Mesodermal cell (in vitro differentiated cells): ENCODE data around the gene BMF.

Experiments
- H3K27ac ChIP-seq: 2 replicates; pipeline ENCODE4 v1.7.0; 2013; ENCODE audit warnings: mild to moderate bottlenecking, low read depth, low read length, moderate library complexity; ENCODE audit not compliant: severe bottlenecking
- H3K36me3 ChIP-seq: 2 replicates; pipeline ENCODE4 v1.7.1; 2013; ENCODE audit warnings: mild to moderate bottlenecking, low read length, moderate library complexity; ENCODE audit not compliant: control insufficient read depth, insufficient read depth
- H3K4me1 ChIP-seq: one replicate; pipeline ENCODE4 v1.7.1; 2013; ENCODE audit warnings: mild to moderate bottlenecking, low read length; ENCODE audit not compliant: insufficient read depth, control insufficient read depth, poor library complexity, severe bottlenecking
- H3K4me3 ChIP-seq: 2 replicates; pipeline ENCODE4 v1.7.0; 2013; ENCODE audit warnings: low read length, control low read depth, mild to moderate bottlenecking; ENCODE audit not compliant: insufficient read depth, poor library complexity, severe bottlenecking; ENCODE audit errors: extremely low read depth
- H3K9me3 ChIP-seq: 2 replicates; pipeline ENCODE4 v1.7.1; 2013; ENCODE audit warnings: mild to moderate bottlenecking, low read length, moderate library complexity; ENCODE audit not compliant: control insufficient read depth
- WGBS, 2 experiments: methylation state at CpG; one replicate each; pipeline ENCODE4 v1.1.5; 2013; ENCODE audit warnings: missing lambda C conversion rate in 2 of 2; ENCODE audit not compliant: insufficient coverage in 2 of 2; 5-methylcytosine and 5-hydroxymethylcytosine counted together

Gene BMF

DNA sequence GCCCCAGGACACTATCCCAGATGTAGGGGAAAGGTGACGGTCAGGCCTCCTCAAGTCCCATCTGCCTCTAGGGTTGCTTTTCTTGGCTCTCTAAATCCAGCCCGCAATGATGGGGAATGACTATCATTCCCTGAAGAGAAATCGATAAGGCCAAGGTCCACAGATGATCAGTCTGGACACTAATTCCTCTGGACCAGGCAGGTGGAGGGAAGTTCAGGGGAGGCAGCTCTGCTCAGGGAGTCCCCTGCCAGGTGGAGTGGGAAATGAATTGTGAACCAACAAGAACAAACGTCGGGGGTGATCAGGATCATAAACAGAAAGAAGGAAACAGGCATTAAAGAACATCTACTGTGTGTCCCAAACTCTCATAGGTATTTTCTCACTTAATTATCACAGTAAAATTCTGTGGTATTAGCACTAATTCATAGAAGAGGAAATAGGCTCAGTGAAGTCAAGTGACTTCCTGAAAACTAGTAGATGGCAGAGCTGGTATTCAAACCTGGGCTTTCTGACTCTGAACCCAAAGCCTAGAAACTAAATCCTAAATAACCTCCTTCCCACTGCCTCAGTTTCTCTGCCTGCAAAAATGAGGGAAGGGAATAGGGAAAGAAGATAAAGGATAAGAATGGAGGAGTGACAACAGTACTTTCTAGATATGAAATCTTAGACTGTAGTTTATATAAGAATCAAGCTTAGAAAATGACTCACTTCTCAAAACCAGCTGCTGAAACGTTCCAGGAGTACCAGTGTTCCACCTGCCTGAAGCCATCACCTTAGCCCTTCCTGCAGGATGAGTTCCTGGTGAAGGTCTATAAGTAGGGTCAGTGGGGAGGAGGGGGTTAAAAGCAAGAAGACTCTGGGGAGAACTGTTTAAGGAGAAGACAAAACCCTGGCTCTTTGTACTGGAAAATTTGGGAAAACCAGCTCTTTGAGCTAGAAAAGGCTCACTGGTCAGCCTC, 7.5 kb downstream of the BMF start:
- Histone ChIP-seq H3K27ac (no peak overlapping the region), H3K36me3 (peaks cover 80% of the 10 kb centered on the region), H3K4me1 (peaks cover 92% of the 10 kb centered on the region), H3K9me3 (no peaks in the 10 kb centered on the region), H3K4me3 (no peak overlapping the region)
- WGBS, 2 experiments = 92 to 94% methylated on average over 3 of the region's 6 CpGs

- 81 to 86% methylated on average over 7 to 8 of the region's 13 CpGs for WGBS, 2 experiments
- Histone ChIP-seq H3K27ac (peak overlapping the region; percentile 99), H3K4me1 (peaks cover 86% of the 10 kb centered on the region)
These were observed 8.3 kb downstream of the BMF start for GRCh38 chr15:40100123-40100946.

DNA sequence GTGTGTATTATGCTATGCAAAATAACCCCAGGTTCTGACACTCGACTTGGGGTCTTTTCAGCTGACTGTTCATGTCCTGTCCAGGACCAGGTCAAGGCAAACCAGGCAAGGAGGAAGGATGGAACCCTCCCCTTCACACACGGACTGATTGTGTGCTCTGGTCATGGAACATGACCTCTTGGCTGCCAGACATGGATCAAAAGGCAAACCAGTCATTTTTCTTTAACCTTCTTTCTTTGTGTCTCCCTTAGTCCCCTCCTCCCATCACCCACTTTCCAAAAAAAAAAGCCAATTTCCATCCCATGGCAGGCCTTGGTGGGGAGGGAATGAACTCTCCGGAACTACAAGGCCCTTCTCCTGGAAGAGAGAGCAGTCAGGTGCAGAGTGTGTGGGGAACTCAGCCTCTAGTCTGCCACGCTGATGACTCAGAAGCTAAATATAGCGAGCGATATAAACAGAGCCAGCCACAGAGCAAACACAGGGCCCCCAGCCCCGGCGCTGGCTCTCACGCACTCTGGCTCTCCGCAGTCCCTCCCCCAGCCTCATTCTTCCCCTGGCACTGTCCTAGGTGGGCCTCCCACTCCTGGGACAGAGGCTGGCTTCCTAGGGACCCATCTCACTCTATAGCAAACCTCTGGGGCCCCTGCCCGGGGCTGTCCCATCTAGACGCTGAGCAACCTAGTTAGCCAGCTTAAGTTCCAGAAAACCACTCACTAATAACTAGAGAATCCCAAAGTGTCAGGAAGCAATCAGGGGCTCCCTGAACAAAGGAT, 10.0 kb downstream of the BMF start:
- Histone ChIP-seq H3K27ac (peak overlapping the region; percentile 99), H3K4me1 (peaks cover 77% of the 10 kb centered on the region), H3K36me3 (peaks cover 81% of the 10 kb centered on the region), H3K9me3 (no peaks in the 10 kb centered on the region), H3K4me3 (no peak overlapping the region)
- WGBS, 2 experiments = 17 to 30% methylated on average over 10 to 11 of the region's 12 CpGs

More at GRCh38 chr15:40100123-40100946, 8.3 kb downstream of the BMF start:
- no peaks in the 10 kb centered on the region for H3K9me3 ChIP-seq
- H3K4me3 ChIP-seq = no peak overlapping the region
- H3K36me3 ChIP-seq = peaks cover 79% of the 10 kb centered on the region

DNA sequence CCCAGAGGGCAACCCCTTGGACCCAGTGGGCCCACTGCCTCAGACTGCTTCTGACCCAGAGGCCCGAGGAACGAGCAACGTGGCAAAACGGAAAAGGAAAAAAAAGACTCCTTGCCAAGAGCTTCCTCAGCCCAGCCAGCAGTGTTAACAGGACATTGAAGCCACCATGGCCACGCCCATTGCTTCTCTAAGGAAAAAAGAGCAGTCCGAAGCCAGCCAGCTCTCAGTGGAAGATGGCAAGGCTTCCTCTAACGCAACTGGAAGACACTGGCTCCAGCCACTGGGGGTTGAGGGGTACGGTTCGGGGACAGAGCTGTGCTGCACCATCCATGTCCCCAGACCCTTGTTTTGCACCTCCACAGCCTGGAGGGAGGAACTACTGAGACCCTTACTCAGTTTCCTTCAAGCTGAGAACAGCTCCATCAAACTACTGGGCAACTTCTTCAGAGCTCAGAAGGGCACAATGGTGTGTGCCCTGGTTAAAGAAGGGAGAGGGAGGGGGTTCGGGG, 10.7 kb downstream of the BMF start:
- no peaks in the 10 kb centered on the region for H3K9me3 ChIP-seq
- WGBS, 2 experiments = 79 to 81% methylated on average over 8 of the region's 10 CpGs
- no peak overlapping the region for H3K4me3 ChIP-seq
- H3K4me1 ChIP-seq = peaks cover 77% of the 10 kb centered on the region
- peak overlapping the region; percentile 99 for H3K27ac ChIP-seq
- peaks cover 76% of the 10 kb centered on the region for H3K36me3 ChIP-seq

DNA sequence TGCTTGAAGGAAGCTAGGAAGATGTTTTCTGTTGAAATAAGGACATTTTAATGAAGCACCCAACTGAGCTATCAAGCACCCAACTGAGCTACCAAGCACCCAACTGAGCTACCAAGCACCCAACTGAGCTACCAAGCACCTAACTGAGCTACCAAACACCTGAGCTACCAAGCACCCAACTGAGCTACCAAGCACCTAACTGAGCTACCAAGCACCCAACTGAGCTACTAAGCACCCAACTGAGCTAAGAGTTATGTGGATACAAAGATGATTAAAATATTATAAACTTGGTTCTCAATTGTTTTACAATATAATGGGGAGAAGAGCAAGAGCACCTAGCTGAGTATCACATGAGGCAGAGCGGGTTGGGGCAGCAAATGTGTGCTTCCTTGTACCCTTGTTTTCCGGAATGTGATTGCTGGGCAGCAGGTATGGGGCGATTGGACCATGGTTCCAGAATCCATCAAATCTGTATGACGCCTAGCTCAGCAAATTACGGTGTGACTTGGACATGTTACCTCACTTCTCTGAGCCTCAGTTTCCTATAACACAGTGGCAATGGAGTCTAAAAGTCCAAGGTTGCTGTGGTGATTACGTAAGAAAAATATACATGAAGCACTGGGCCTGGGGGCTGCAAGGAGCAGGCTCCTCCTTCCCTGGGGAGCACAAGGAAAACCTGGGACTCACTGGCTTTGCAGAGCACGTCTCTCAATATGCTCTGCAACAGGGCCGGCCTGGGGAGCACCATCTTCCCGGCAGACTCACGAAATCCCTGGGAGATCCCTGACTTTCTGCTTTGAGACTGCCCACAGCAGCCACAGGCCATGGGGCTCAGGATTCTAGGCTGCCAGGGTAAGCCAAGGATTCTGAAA, 11.3 kb downstream of the BMF start:
- 88 to 92% methylated on average over 8 to 9 of the region's 10 CpGs for WGBS, 2 experiments
- Histone ChIP-seq H3K27ac (peak overlapping the region; percentile 99), H3K4me1 (peaks cover 79% of the 10 kb centered on the region), H3K4me3 (no peak overlapping the region), H3K36me3 (peaks cover 74% of the 10 kb centered on the region), H3K9me3 (no peaks in the 10 kb centered on the region)

DNA sequence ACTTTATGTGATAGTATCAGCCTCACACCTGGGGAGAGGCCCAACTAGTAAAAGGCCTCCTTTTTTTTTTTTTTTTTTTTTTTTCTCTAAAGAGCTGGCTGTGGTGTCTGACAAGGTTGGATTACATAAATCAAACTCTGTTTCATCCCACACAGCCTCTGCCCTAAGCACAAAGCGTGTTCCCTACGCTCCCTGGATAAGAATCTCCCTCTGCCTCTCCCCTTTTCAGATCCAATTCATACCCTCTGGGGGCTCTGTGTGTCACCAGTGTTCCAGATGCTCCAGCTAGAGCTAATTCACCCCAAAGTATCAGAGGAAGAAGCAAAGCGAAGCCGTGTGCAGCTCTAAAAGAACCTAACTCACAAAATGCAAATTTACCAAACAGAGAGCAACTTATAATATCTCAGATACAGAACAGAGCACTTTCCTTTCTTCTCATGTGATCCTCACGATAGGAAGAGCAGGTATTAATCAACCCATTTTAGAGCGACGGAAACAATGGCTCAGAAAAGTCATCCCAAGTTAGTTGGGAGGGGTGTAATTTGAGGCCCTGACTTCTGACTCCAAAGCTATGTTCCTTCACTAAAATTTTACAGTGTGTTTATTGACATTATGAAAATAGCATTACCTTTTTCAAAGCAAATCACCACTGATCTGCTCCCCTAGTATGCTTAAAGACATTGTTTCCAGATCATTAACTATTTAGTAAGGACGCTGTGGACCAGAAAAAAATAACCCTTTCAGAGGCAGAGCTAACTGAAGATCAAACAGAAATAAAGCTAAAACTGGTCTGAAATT, 12.4 kb downstream of the BMF start:
- peak overlapping the region; percentile 26 for H3K27ac ChIP-seq
- peaks cover 82% of the 10 kb centered on the region for H3K4me1 ChIP-seq
- peaks cover 71% of the 10 kb centered on the region for H3K36me3 ChIP-seq
- WGBS, 2 experiments = 93 to 95% methylated on average over 2 to 5 of the region's 8 CpGs
- no peaks in the 10 kb centered on the region for H3K9me3 ChIP-seq
- H3K4me3 ChIP-seq = no peak overlapping the region

GRCh38 chr15:40095371-40096093, 13.1 kb downstream of the BMF start:
- H3K36me3 ChIP-seq = peaks cover 71% of the 10 kb centered on the region
- WGBS, 2 experiments = 93 to 96% methylated on average over 6 of the region's 9 CpGs
- H3K27ac ChIP-seq = no peak overlapping the region
- H3K4me1 ChIP-seq = peaks cover 83% of the 10 kb centered on the region
- H3K4me3 ChIP-seq = no peak overlapping the region
- no peaks in the 10 kb centered on the region for H3K9me3 ChIP-seq

DNA sequence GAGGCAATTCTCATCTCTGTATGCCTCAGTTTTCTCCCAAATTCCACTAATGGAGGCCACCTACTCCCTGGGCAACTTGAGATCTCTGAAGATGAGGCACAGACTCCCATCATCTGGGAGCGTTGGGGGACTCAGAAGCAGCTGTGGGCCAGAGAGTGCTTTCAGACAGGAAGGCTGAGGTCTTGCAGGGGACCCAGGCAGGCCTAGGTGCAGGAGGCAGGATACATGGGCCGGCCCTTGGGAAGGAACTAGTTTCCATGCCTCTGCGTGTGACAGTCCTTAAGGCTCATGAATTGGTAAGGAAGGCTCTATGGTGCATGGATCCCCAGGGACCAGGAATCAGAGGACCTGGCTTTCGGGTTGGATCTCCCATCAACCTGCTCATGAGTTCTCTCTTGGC, 14.5 kb downstream of the BMF start:
- Histone ChIP-seq H3K27ac (no peak overlapping the region), H3K36me3 (peaks cover 81% of the 10 kb centered on the region), H3K9me3 (no peaks in the 10 kb centered on the region), H3K4me3 (no peak overlapping the region), H3K4me1 (peaks cover 83% of the 10 kb centered on the region)
- 100% methylated on average over 3 to 4 of the region's 4 CpGs for WGBS, 2 experiments
